ENCODE data around the gene ODF2.

Gene ODF2

DNA sequence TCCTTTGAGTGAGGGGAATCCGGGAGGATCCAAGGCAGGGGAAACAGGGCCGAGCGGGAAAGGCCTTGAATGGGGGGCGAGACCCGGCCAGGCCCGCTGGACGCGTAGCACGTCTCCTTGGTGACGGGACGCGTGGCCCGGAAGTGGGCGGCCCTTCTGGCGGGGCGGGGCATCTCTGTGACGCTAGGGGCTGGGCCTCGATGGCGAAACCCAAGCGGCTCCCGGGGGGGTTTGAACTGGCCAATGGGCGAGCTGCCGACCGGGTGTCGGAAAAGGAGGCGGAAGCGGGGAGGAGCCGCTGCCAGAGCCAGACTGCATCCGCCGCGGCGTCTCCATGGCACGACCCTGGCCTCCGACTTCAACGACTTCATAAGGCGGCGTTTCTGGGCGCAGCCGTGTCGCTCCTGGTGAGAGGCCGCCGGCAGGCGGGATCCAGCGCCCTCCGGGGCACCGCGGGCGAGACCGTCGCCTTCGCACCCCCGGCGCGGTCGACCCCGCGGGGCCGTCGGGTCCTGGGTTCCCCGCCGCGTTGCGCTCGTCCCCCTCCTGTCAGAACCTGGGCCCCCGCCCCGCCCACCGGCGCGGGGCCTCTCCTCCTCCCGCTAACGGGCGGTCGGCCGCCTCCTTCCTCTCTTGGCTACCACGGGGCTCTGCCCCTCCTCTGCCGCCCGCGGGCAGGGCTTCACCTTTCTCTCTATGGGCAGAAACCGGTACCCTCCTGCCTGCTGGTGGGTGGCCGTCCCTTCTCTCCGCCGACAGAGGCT is at the start of gene ODF2:
Gene ODF2 (plus strand): TSS at position 158 of the 764 bp plus-strand sequence. CDS start 86 bp downstream, at position 244.
- TF ChIP-seq, protein P1, sequence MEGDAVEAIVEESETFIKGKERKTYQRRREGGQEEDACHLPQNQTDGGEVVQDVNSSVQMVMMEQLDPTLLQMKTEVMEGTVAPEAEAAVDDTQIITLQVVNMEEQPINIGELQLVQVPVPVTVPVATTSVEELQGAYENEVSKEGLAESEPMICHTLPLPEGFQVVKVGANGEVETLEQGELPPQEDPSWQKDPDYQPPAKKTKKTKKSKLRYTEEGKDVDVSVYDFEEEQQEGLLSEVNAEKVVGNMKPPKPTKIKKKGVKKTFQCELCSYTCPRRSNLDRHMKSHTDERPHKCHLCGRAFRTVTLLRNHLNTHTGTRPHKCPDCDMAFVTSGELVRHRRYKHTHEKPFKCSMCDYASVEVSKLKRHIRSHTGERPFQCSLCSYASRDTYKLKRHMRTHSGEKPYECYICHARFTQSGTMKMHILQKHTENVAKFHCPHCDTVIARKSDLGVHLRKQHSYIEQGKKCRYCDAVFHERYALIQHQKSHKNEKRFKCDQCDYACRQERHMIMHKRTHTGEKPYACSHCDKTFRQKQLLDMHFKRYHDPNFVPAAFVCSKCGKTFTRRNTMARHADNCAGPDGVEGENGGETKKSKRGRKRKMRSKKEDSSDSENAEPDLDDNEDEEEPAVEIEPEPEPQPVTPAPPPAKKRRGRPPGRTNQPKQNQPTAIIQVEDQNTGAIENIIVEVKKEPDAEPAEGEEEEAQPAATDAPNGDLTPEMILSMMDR (IDR thresholded peaks at IDR 0.05; ENCODE audit: low read length), result no peak
- TF ChIP-seq EZH2 (IDR thresholded peaks at IDR 0.05; ENCODE audit: borderline replicate concordance, low read length), result no peak
- no peaks in the 10 kb centered on the region for H4K20me1 ChIP-seq (ENCODE audit: insufficient read depth, low read length)
- peak within 1 kb of the TSS; percentile 85 for H3K9ac ChIP-seq (ENCODE audit: low read length)
- H3K27ac ChIP-seq (ENCODE audit: low read depth, low read length, poor library complexity, severe bottlenecking), result peak within 1 kb of the TSS; percentile 59
- no peaks in the 10 kb centered on the region for H3F3A ChIP-seq (ENCODE audit: insufficient read depth, low read length)
- H3K79me2 ChIP-seq (ENCODE audit: insufficient read depth, low read length), result 0 out of 2 replicates have a peak, but pooled peaks cover 7% of the 10 kb centered on the region
- peaks cover 12% of the 10 kb centered on the region for H3K4me1 ChIP-seq (ENCODE audit: insufficient read depth, low read length, severe bottlenecking)
- peak within 1 kb of the TSS; percentile 78 for H3K4me2 ChIP-seq (ENCODE audit: low read length)
- H3K36me3 ChIP-seq (ENCODE audit: insufficient read depth, low read length), result peaks cover 20% of the 10 kb centered on the region
- no peaks in the 10 kb centered on the region for H3K9me2 ChIP-seq (ENCODE audit: low read depth, low read length)
- no peaks in the 10 kb centered on the region for H3K27me3 ChIP-seq (ENCODE audit: insufficient read depth, low read length)
- peak within 1 kb of the TSS; percentile 84 for H3K4me3 ChIP-seq (ENCODE audit: low read depth, low read length, poor library complexity, severe bottlenecking)
- no peak within 1 kb of the TSS for H2AFZ ChIP-seq (ENCODE audit: low read length)
- H3K9me3 ChIP-seq (ENCODE audit: low read length), result no peaks in the 10 kb centered on the region

DNA sequence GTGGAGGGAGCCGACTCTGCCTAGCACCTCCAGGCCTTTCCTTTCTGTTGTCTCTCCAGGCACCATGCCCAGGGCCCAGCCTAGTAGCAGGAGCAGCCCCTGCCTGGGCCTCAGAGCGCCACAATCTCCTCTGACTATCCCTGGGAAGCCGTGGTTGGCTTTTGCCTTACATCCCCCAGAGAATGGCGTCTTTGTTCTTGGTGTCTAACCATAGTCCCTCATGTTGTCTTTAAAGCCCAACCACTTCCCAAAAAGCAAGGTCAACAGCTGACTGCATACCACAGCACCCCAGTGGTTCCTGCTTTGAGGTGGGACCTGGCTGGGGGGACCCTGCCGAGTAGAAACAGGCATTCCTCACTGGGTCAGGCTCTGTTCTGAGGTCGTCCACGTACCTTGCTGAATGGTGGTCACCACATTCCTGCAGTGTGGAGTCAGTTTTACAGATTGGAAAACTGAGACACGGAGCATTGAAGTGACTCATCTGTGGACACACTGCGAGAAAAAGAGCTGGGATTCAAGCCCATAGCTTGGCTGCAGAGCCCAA is 48.9 kb upstream of the ODF2 start:
- H3K36me3 ChIP-seq (ENCODE audit: insufficient read depth, low read length), result no peaks in the 10 kb centered on the region
- H3K27me3 ChIP-seq (ENCODE audit: insufficient read depth, low read length), result 0 out of 2 replicates have a peak, but pooled peaks cover 3% of the 10 kb centered on the region
- H2AFZ ChIP-seq (ENCODE audit: low read length), result no peak overlapping the region
- H3K4me1 ChIP-seq (ENCODE audit: insufficient read depth, low read length, severe bottlenecking), result no peaks in the 10 kb centered on the region
- TF ChIP-seq, protein P1 (IDR thresholded peaks at IDR 0.05; ENCODE audit: low read length), result no peak
- no peak for TF ChIP-seq EZH2 (IDR thresholded peaks at IDR 0.05; ENCODE audit: borderline replicate concordance, low read length)
- no peaks in the 10 kb centered on the region for H3F3A ChIP-seq (ENCODE audit: insufficient read depth, low read length)
- no peak overlapping the region for H3K9ac ChIP-seq (ENCODE audit: low read length)
- H3K9me2 ChIP-seq (ENCODE audit: low read depth, low read length), result no peaks in the 10 kb centered on the region
- no peaks in the 10 kb centered on the region for H4K20me1 ChIP-seq (ENCODE audit: insufficient read depth, low read length)
- no peak overlapping the region for H3K27ac ChIP-seq (ENCODE audit: low read depth, low read length, poor library complexity, severe bottlenecking)
- H3K79me2 ChIP-seq (ENCODE audit: insufficient read depth, low read length), result no peaks in the 10 kb centered on the region
- no peaks in the 10 kb centered on the region for H3K9me3 ChIP-seq (ENCODE audit: low read length)
- H3K4me2 ChIP-seq (ENCODE audit: low read length), result no peak overlapping the region
- no peak overlapping the region for H3K4me3 ChIP-seq (ENCODE audit: low read depth, low read length, poor library complexity, severe bottlenecking)

DNA sequence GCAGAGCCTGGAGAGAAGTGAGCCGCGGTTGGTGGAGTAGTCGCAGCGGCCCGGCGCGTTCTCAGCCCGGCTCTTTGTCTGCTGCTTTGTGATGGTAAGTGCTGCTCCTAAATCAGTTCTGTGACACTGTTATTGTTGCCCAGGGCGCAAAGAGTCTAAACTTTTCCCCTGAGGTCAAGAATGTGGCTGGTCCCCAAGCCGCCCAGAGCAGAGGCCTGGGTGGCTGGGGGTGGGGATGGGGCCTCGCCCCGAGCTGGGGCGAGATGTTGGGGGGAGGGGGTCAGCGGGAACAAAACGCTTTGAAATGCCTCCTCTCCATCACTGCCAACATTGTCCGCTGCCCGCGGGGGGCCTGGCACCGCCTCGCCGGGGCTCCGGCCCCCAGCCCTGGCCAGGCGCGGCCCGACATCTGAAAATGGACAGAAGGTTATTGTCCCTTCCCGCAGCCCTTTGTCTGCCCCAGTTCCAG is 46.8 kb upstream of the ODF2 start:
- H3K4me1 ChIP-seq (ENCODE audit: insufficient read depth, low read length, severe bottlenecking), result no peaks in the 10 kb centered on the region
- no peaks in the 10 kb centered on the region for H4K20me1 ChIP-seq (ENCODE audit: insufficient read depth, low read length)
- H3K9ac ChIP-seq (ENCODE audit: low read length), result no peak overlapping the region
- H3K36me3 ChIP-seq (ENCODE audit: insufficient read depth, low read length), result no peaks in the 10 kb centered on the region
- no peaks in the 10 kb centered on the region for H3K79me2 ChIP-seq (ENCODE audit: insufficient read depth, low read length)
- no peak overlapping the region for H2AFZ ChIP-seq (ENCODE audit: low read length)
- H3K4me2 ChIP-seq (ENCODE audit: low read length), result no peak overlapping the region
- no peaks in the 10 kb centered on the region for H3K9me2 ChIP-seq (ENCODE audit: low read depth, low read length)
- H3K27me3 ChIP-seq (ENCODE audit: insufficient read depth, low read length), result peaks cover 3% of the 10 kb centered on the region; the same call in 1 of the 2 replicates
- H3K27ac ChIP-seq (ENCODE audit: low read depth, low read length, poor library complexity, severe bottlenecking), result no peak overlapping the region
- no peak overlapping the region for H3K4me3 ChIP-seq (ENCODE audit: low read depth, low read length, poor library complexity, severe bottlenecking)
- H3F3A ChIP-seq (ENCODE audit: insufficient read depth, low read length), result no peaks in the 10 kb centered on the region
- no peaks in the 10 kb centered on the region for H3K9me3 ChIP-seq (ENCODE audit: low read length)
- TF ChIP-seq, protein P1 (IDR thresholded peaks at IDR 0.05; ENCODE audit: low read length), result no peak
- TF ChIP-seq EZH2 (IDR thresholded peaks at IDR 0.05; ENCODE audit: borderline replicate concordance, low read length), result no peak

Measured in OCI-LY1 (cell line).